ENCODE measurements around the gene UQCRC1. TPM values are rescaled to one million over a fixed set of nuclear protein-coding genes. Genes with fewer than 3 reads are reported as not detected.

Gene UQCRC1
- total RNA-seq, 1 donor from 2014 or later: 273 TPM

- H3K4me3 Mint-ChIP-seq: no peak overlapping the region
- no peaks in the 10 kb centered on the region for H3K9me3 Mint-ChIP-seq
- H3K27me3 Mint-ChIP-seq: no peaks in the 10 kb centered on the region
- no peak for TF ChIP-seq CTCF (conservative IDR thresholded peaks at IDR 0.05)
- H3K27ac Mint-ChIP-seq: no peak overlapping the region
- no peak for DNase-seq (ENCODE audit: extremely low spot score, unreplicated experiment)
- no peaks in the 10 kb centered on the region for H3K36me3 Mint-ChIP-seq
- no peaks in the 10 kb centered on the region for H3K4me1 Mint-ChIP-seq (ENCODE audit: unreplicated experiment)
Measured at GRCh38 chr3:48575366-48575765, 34.1 kb downstream of the UQCRC1 start.

- Mint-ChIP-seq H3K9me3 (no peaks in the 10 kb centered on the region), H3K36me3 (no peaks in the 10 kb centered on the region), H3K4me1 (ENCODE audit: unreplicated experiment) (no peaks in the 10 kb centered on the region), H3K4me3 (no peak overlapping the region), H3K27me3 (no peaks in the 10 kb centered on the region), H3K27ac (no peak overlapping the region)
- TF ChIP-seq CTCF (conservative IDR thresholded peaks at IDR 0.05): no peak
- no peak for DNase-seq (ENCODE audit: extremely low spot score, unreplicated experiment)
Measured at GRCh38 chr3:48573973-48574585, 35.4 kb downstream of the UQCRC1 start.

GRCh38 chr3:48572517-48572916, 36.9 kb downstream of the UQCRC1 start:
- H3K27ac Mint-ChIP-seq: no peak overlapping the region
- no peak for DNase-seq (ENCODE audit: extremely low spot score, unreplicated experiment)
- no peaks in the 10 kb centered on the region for H3K36me3 Mint-ChIP-seq
- H3K4me3 Mint-ChIP-seq: no peak overlapping the region
- H3K9me3 Mint-ChIP-seq: no peaks in the 10 kb centered on the region
- no peaks in the 10 kb centered on the region for H3K4me1 Mint-ChIP-seq (ENCODE audit: unreplicated experiment)
- no peaks in the 10 kb centered on the region for H3K27me3 Mint-ChIP-seq
- TF ChIP-seq CTCF (conservative IDR thresholded peaks at IDR 0.05): no peak

GRCh38 chr3:48571938-48572337, 37.5 kb downstream of the UQCRC1 start:
- Mint-ChIP-seq H3K9me3 (no peaks in the 10 kb centered on the region), H3K27me3 (no peaks in the 10 kb centered on the region), H3K4me1 (ENCODE audit: unreplicated experiment) (no peaks in the 10 kb centered on the region), H3K27ac (no peak overlapping the region), H3K36me3 (no peaks in the 10 kb centered on the region), H3K4me3 (no peak overlapping the region)
- TF ChIP-seq CTCF (conservative IDR thresholded peaks at IDR 0.05): no peak
- no peak for DNase-seq (ENCODE audit: extremely low spot score, unreplicated experiment)

DNA sequence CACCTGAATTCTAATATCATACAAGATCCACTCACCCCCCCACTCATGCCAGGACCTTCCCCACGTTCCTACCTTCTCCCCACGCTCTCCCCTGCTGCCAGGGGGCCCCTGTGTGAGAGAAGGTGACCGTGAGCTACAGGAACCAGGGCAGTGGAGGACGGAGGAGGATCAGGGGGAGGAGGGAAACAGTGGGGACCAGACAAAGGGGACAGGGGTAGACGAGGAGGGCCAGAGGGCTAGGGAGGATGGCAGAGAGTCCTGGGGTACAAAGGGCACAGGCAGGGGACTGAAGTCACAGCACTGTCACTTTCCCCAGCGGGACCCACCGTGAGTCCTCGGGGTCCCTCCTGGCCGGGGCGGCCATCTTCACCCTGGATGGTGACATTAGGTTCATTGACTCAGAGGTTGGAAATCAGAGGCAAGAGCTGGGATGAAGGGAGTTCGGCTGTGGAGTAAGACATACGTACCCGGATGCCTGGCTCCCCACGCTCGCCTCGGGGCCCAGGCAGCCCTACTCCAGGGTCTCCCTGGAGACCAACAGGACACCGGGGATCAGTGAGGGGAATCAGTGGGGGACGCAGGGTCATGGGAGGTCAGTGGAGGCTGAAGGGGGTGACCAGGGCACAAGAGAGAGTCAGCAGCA, 39.5 kb downstream of the UQCRC1 start:
- no peak for TF ChIP-seq CTCF (conservative IDR thresholded peaks at IDR 0.05)
- Mint-ChIP-seq H3K4me3 (no peak overlapping the region), H3K27me3 (no peaks in the 10 kb centered on the region), H3K4me1 (ENCODE audit: unreplicated experiment) (no peaks in the 10 kb centered on the region), H3K9me3 (no peaks in the 10 kb centered on the region), H3K27ac (no peak overlapping the region), H3K36me3 (no peaks in the 10 kb centered on the region)
- DNase-seq (ENCODE audit: extremely low spot score, unreplicated experiment): no peak

Data from type B pancreatic cell (in vitro differentiated cells).